ENCODE data around the gene ANTXR1. TPM values are rescaled to one million over a fixed set of nuclear protein-coding genes. Genes with fewer than 3 reads are reported as not detected.

ANTXR1 gene
- total and polyA plus RNA-seq, 9 of the 15 experiments (the other 6 are each of a cell fraction or from before 2014, with no cell fraction given) = 0.07 to 1.00 (median 0.54) TPM

- TF ChIP-seq SOX6 (IDR thresholded peaks at IDR 0.05) (0 out of 2 replicates have a peak, but pooled peaks have one; percentile 10), ZNF717 (CRISPR knock-in tag; IDR thresholded peaks at IDR 0.05) (no peak), ZC3H11A (IDR thresholded peaks at IDR 0.05; ENCODE audit: low read depth, low read length) (no peak), TAL1 (IDR thresholded peaks at IDR 0.05) (peak; percentile 39; the same call in 1 of the 2 replicates), MITF (IDR thresholded peaks at IDR 0.05) (no peak)
Observed at GRCh38 chr2:68987021-68987503, 25.9 kb upstream of the ANTXR1 start (continued).

GRCh38 chr2:68989035-68989434, 23.9 kb upstream of the ANTXR1 start:
- no peak overlapping the region for H3K27ac ChIP-seq (ENCODE audit: extremely low read depth, low read depth, low read length)
- CTCF ChIA-PET (ENCODE audit: low intra/inter-chr PET ratio) = no interaction called here
- in situ Hi-C loops (cut with MboI) (no loop called here), intact Hi-C loops (cut with micrococcal nuclease) (no loop called here)
- H3K4me1 ChIP-seq (replicated peaks in 1 of 2; ENCODE audit: control insufficient read depth in 2 of 2, insufficient read depth in 2 of 2, low read length in 2 of 2) = no peaks in the 10 kb centered on the region
- H3K9ac ChIP-seq (ENCODE audit: insufficient read depth in 1 of 2, low read depth in 2 of 2, low read length in 2 of 2) = no peak overlapping the region
- no peaks in the 10 kb centered on the region for H4K20me1 ChIP-seq (replicated peaks; ENCODE audit: control insufficient read depth, insufficient read depth, low read length)
- H3K9me1 ChIP-seq (ENCODE audit: control insufficient read depth, insufficient read depth, low read length) = no peaks in the 10 kb centered on the region
- no peak overlapping the region for H2AFZ ChIP-seq (ENCODE audit: low read depth, low read length)
- ATAC-seq = no peak
- FAIRE-seq = no peak
- no TSS peak for BruUV-seq (replicated peaks)
- no peaks in the 10 kb centered on the region for H3K9me3 ChIP-seq (replicated peaks; ENCODE audit: control insufficient read depth, insufficient read depth, low read depth, low read length)
- POLR2A ChIA-PET = no interaction called here
- H3K27me3 ChIP-seq (ENCODE audit: control insufficient read depth in 2 of 2, insufficient read depth in 2 of 2, low read length in 2 of 2) = peaks cover 0 to 21% of the 10 kb centered on the region in 2 experiments; a peak in 4 of 5 replicates
- no peaks in the 10 kb centered on the region for H3K36me3 ChIP-seq (ENCODE audit: control insufficient read depth, insufficient read depth, low read length)
- H3K4me2 ChIP-seq (ENCODE audit: insufficient read depth, low read length) = no peak overlapping the region
- no peak for DNase-seq (ENCODE audit: extremely low read depth in 1 of 4, low spot score in 3 of 4)
- H3K79me2 ChIP-seq (ENCODE audit: control insufficient read depth, insufficient read depth, low read length) = no peaks in the 10 kb centered on the region
- WGBS (ENCODE audit: insufficient coverage, low coverage, missing lambda C conversion rate) = 0% methylated on average over 5 of the region's 5 CpGs
- H3K4me3 ChIP-seq = no peak overlapping the region
- TF ChIP-seq NFIC (IDR thresholded peaks at IDR 0.05) = no peak
- no peak for TF ChIP-seq PTRF (tag; IDR thresholded peaks at IDR 0.05)
- TF ChIP-seq IRF1 (CRISPR knock-in tag; IDR thresholded peaks at IDR 0.05; ENCODE audit: borderline replicate concordance) = no peak
- no peak for TF ChIP-seq AFF1 (IDR thresholded peaks at IDR 0.05; ENCODE audit: low read depth in 1 of 2, partially characterized antibody in 2 of 2)
- no peak for TF ChIP-seq ZNF511 (CRISPR knock-in tag; IDR thresholded peaks at IDR 0.05)
- TF ChIP-seq NR2C2 (CRISPR knock-in tag; IDR thresholded peaks at IDR 0.05) = no peak
- TF ChIP-seq NR2C2 (tag; IDR thresholded peaks at IDR 0.05) = no peak
- TF ChIP-seq HEY1 (CRISPR knock-in tag; IDR thresholded peaks at IDR 0.05; ENCODE audit: borderline replicate concordance) = no peak
- TF ChIP-seq ZNF23 (CRISPR knock-in tag; IDR thresholded peaks at IDR 0.05) = no peak
